Inflammatory macrophage treated with lipopolysaccharide for 4 hours (primary cell): ENCODE data around the gene SH3BGR.

ENCODE experiments used
- DNase-seq: peaks from one replicate; pipeline ENCODE4 v3.0.0-alpha.2; 2020

Gene SH3BGR

GRCh38 chr21:39461419-39461818 lies 9.6 kb downstream of the SH3BGR start:
- no peak for DNase-seq

GRCh38 chr21:39463308-39463707 lies 11.5 kb downstream of the SH3BGR start:
- DNase-seq: no peak

GRCh38 chr21:39466584-39466983 lies 14.8 kb downstream of the SH3BGR start:
- DNase-seq: no peak

- no peak for DNase-seq
Measured at GRCh38 chr21:39467746-39468145, 16.0 kb downstream of the SH3BGR start.

GRCh38 chr21:39468559-39468958 lies 16.8 kb downstream of the SH3BGR start:
- no peak for DNase-seq

- no peak for DNase-seq
Measured at GRCh38 chr21:39471598-39471997, 19.8 kb downstream of the SH3BGR start.

- DNase-seq: no peak
Measured at GRCh38 chr21:39472786-39473185, 21.0 kb downstream of the SH3BGR start.

GRCh38 chr21:39474611-39475010 lies 22.8 kb downstream of the SH3BGR start:
- no peak for DNase-seq

GRCh38 chr21:39479164-39479813 lies 27.5 kb downstream of the SH3BGR start:
- DNase-seq: no peak

GRCh38 chr21:39479814-39480182 lies 28.0 kb downstream of the SH3BGR start:
- no peak for DNase-seq

GRCh38 chr21:39480271-39480670 lies 28.5 kb downstream of the SH3BGR start:
- DNase-seq: no peak

GRCh38 chr21:39481886-39482285 lies 30.1 kb downstream of the SH3BGR start:
- DNase-seq: no peak

GRCh38 chr21:39483917-39484316 lies 32.1 kb downstream of the SH3BGR start:
- DNase-seq: no peak

- no peak for DNase-seq
Measured at GRCh38 chr21:39484711-39485276, 33.0 kb downstream of the SH3BGR start.

GRCh38 chr21:39489380-39489924 lies 37.7 kb downstream of the SH3BGR start:
- no peak for DNase-seq

GRCh38 chr21:39499156-39499555 lies 47.4 kb downstream of the SH3BGR start:
- DNase-seq: no peak

- no peak for DNase-seq
Measured at GRCh38 chr21:39502631-39503030, 50.9 kb downstream of the SH3BGR start.

GRCh38 chr21:39503123-39503762 lies 51.5 kb downstream of the SH3BGR start:
- DNase-seq: peak; percentile 51

GRCh38 chr21:39504230-39504629 lies 52.5 kb downstream of the SH3BGR start:
- DNase-seq: no peak

GRCh38 chr21:39510240-39510639 lies 58.5 kb downstream of the SH3BGR start:
- DNase-seq: no peak

GRCh38 chr21:39511102-39511501 lies 59.3 kb downstream of the SH3BGR start:
- DNase-seq: no peak

GRCh38 chr21:39513735-39514134 lies 62.0 kb downstream of the SH3BGR start:
- DNase-seq: no peak

GRCh38 chr21:39515684-39516472 lies 64.1 kb downstream of the SH3BGR start:
- DNase-seq: no peak
